ENCODE data around the gene OR4E1. TPM values are rescaled to one million over a fixed set of nuclear protein-coding genes. Genes with fewer than 3 reads are reported as not detected.

OR4E1 gene
- total and polyA plus RNA-seq, 4 donors, result not detected

DNA sequence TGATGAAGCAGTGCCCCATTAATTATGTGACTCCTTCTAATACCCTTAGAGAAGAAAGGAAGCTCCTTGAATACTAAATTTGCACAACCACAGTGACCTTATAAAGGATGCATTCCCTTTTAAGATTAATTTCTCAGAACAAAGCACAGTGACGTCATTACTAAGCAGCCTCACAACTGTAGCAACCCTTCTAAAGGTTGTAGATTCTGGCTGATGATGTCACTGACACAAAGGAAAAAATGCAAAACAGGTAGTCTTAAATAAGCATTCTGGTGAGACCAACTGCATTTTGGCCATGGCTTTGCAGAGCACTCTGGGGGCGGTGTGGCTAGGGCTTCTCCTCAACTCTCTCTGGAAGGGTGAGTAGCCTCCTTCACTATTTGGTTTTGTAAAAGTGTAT is 38.4 kb upstream of the OR4E1 start:
- Histone ChIP-seq H3K36me3 (ENCODE audit: control insufficient read depth in 4 of 4, insufficient read depth in 3 of 4, low read depth in 1 of 4, low read length in 3 of 4) (no peaks in the 10 kb centered on the region), H3K9me3 (ENCODE audit: control insufficient read depth in 4 of 4, low read length in 3 of 4) (peaks cover 0 to 3% (median 2%) of the 10 kb centered on the region in 4 donors), H3K9ac (ENCODE audit: low read depth in 1 of 2, low read length in 2 of 2) (no peak overlapping the region), H3K27me3 (ENCODE audit: control insufficient read depth in 4 of 4, insufficient read depth in 4 of 4, low read length in 3 of 4) (peaks cover 0 to 3% (median 0%) of the 10 kb centered on the region in 4 donors), H3K27ac (ENCODE audit: low read depth in 1 of 2, low read length in 2 of 2) (no peak overlapping the region), H3K4me1 (ENCODE audit: control insufficient read depth in 4 of 4, insufficient read depth in 4 of 4, low read length in 3 of 4) (no peaks in the 10 kb centered on the region), H3K4me3 (ENCODE audit: low read depth in 1 of 3, low read length in 3 of 3) (no peak overlapping the region)
- no peak for DNase-seq (ENCODE audit: low spot score)
- 76% methylated on average over 2 of the region's 2 CpGs for WGBS
- TF ChIP-seq, protein P1, sequence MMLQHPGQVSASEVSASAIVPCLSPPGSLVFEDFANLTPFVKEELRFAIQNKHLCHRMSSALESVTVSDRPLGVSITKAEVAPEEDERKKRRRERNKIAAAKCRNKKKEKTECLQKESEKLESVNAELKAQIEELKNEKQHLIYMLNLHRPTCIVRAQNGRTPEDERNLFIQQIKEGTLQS (IDR thresholded peaks at IDR 0.05), result no peak
- TF ChIP-seq HNF4A (conservative IDR thresholded peaks at IDR 0.05) (no peak), RXRA (IDR thresholded peaks at IDR 0.05) (no peak), HNF4G (IDR thresholded peaks at IDR 0.05) (no peak), FOXA2 (IDR thresholded peaks at IDR 0.05) (no peak), YY1 (IDR thresholded peaks at IDR 0.05) (no peak), NR2F2 (IDR thresholded peaks at IDR 0.05) (no peak), GABPA (IDR thresholded peaks at IDR 0.05 in 1 of 2, conservative IDR thresholded peaks at IDR 0.05 in 1 of 2) (no peak), TAF1 (conservative IDR thresholded peaks at IDR 0.05) (no peak), JUND (IDR thresholded peaks at IDR 0.05) (no peak)
- TF ChIP-seq, protein P2, sequence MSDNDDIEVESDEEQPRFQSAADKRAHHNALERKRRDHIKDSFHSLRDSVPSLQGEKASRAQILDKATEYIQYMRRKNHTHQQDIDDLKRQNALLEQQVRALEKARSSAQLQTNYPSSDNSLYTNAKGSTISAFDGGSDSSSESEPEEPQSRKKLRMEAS (IDR thresholded peaks at IDR 0.05), result no peak
- TF ChIP-seq, protein P3, sequence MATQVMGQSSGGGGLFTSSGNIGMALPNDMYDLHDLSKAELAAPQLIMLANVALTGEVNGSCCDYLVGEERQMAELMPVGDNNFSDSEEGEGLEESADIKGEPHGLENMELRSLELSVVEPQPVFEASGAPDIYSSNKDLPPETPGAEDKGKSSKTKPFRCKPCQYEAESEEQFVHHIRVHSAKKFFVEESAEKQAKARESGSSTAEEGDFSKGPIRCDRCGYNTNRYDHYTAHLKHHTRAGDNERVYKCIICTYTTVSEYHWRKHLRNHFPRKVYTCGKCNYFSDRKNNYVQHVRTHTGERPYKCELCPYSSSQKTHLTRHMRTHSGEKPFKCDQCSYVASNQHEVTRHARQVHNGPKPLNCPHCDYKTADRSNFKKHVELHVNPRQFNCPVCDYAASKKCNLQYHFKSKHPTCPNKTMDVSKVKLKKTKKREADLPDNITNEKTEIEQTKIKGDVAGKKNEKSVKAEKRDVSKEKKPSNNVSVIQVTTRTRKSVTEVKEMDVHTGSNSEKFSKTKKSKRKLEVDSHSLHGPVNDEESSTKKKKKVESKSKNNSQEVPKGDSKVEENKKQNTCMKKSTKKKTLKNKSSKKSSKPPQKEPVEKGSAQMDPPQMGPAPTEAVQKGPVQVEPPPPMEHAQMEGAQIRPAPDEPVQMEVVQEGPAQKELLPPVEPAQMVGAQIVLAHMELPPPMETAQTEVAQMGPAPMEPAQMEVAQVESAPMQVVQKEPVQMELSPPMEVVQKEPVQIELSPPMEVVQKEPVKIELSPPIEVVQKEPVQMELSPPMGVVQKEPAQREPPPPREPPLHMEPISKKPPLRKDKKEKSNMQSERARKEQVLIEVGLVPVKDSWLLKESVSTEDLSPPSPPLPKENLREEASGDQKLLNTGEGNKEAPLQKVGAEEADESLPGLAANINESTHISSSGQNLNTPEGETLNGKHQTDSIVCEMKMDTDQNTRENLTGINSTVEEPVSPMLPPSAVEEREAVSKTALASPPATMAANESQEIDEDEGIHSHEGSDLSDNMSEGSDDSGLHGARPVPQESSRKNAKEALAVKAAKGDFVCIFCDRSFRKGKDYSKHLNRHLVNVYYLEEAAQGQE (IDR thresholded peaks at IDR 0.05), result no peak

DNA sequence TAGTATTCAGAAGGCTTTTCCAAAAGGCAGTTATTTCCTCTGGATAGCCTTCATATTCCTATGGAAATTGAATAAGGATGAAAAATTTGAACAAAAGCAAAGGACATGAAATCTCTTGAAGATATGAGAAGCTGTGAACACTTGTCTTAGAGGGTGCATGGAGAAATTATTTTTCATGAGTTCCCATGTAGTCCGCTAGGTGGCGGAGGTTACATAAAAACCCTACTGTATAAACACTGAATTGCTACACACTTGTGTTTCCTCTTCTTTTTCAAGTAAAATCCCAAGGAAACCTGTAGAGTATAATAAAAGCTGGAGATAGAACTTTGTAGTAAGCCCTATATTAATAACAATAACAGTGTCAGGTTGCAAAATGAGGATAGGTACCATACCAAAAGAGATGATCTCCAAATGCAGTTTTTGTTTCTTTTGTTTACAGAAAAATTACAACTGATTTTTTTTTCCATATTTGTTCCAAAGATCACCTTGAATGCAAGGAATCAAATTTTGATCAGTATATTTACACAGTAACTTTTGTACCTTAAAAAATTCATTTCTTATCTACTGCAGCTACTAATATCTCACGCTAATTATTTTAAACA is 37.8 kb upstream of the OR4E1 start:
- Histone ChIP-seq H3K4me1 (ENCODE audit: control insufficient read depth in 4 of 4, insufficient read depth in 4 of 4, low read length in 3 of 4) (no peaks in the 10 kb centered on the region), H3K36me3 (ENCODE audit: control insufficient read depth in 4 of 4, insufficient read depth in 3 of 4, low read depth in 1 of 4, low read length in 3 of 4) (no peaks in the 10 kb centered on the region), H3K9me3 (ENCODE audit: control insufficient read depth in 4 of 4, low read length in 3 of 4) (peaks cover 4 to 6% (median 6%) of the 10 kb centered on the region in 4 donors), H3K27me3 (ENCODE audit: control insufficient read depth in 4 of 4, insufficient read depth in 4 of 4, low read length in 3 of 4) (peaks cover 0 to 3% (median 0%) of the 10 kb centered on the region in 4 donors), H3K4me3 (ENCODE audit: low read depth in 1 of 3, low read length in 3 of 3) (no peak overlapping the region), H3K27ac (ENCODE audit: low read depth in 1 of 2, low read length in 2 of 2) (no peak overlapping the region), H3K9ac (ENCODE audit: low read depth in 1 of 2, low read length in 2 of 2) (no peak overlapping the region)
- 33% methylated on average over 3 of the region's 3 CpGs for WGBS
- TF ChIP-seq RAD21 (IDR thresholded peaks at IDR 0.05), result peak; percentile 33 to 53
- TF ChIP-seq, protein P4, sequence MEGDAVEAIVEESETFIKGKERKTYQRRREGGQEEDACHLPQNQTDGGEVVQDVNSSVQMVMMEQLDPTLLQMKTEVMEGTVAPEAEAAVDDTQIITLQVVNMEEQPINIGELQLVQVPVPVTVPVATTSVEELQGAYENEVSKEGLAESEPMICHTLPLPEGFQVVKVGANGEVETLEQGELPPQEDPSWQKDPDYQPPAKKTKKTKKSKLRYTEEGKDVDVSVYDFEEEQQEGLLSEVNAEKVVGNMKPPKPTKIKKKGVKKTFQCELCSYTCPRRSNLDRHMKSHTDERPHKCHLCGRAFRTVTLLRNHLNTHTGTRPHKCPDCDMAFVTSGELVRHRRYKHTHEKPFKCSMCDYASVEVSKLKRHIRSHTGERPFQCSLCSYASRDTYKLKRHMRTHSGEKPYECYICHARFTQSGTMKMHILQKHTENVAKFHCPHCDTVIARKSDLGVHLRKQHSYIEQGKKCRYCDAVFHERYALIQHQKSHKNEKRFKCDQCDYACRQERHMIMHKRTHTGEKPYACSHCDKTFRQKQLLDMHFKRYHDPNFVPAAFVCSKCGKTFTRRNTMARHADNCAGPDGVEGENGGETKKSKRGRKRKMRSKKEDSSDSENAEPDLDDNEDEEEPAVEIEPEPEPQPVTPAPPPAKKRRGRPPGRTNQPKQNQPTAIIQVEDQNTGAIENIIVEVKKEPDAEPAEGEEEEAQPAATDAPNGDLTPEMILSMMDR (IDR thresholded peaks at IDR 0.05; ENCODE audit: low read depth, low read length, missing input control), result peak; percentile 76
- TF ChIP-seq FOXA2 (IDR thresholded peaks at IDR 0.05), result peak; percentile 40
- TF ChIP-seq, protein P2 (IDR thresholded peaks at IDR 0.05), result no peak
- no peak for TF ChIP-seq HNF4A (conservative IDR thresholded peaks at IDR 0.05)
- no peak for DNase-seq (ENCODE audit: low spot score)
